MM.1S (cell line): ENCODE measurements around the gene FHDC1.

Experiments used
- DNase-seq: peaks from one replicate; pipeline ENCODE4 v3.0.0-alpha.2; 2015
- H2AFZ ChIP-seq: fragments of 300-600 bp; sonication (generic); 2 replicates; pipeline ENCODE4 v1.6.0; 2016; ENCODE audit warnings: antibody characterized with exemption, low read length
- H3F3A ChIP-seq: fragments of 300-600 bp; sonication (generic); 2 replicates; pipeline ENCODE4 v1.6.1; 2016; ENCODE audit warnings: mild to moderate bottlenecking, antibody characterized with exemption, low read length, moderate library complexity, mixed read lengths; ENCODE audit not compliant: insufficient read depth
- H3K27ac ChIP-seq: fragments of 300-600 bp; sonication (generic); 2 replicates; pipeline ENCODE4 v1.5.1; 2016; ENCODE audit warnings: mild to moderate bottlenecking, low read length
- H3K27me3 ChIP-seq: fragments of 300-600 bp; sonication (generic); replicated peaks from 2 replicates; pipeline ENCODE4 v1.6.0; 2016; ENCODE audit warnings: low read length; ENCODE audit not compliant: insufficient read depth
- H3K36me3 ChIP-seq: fragments of 300-600 bp; sonication (generic); replicated peaks from 2 replicates; pipeline ENCODE4 v1.6.1; 2016; ENCODE audit warnings: mild to moderate bottlenecking, low read length, mixed read lengths; ENCODE audit not compliant: insufficient read depth
- H3K4me1 ChIP-seq: fragments of 300-600 bp; sonication (generic); 2 replicates; pipeline ENCODE4 v1.6.1; 2016; ENCODE audit warnings: low read length, mixed read lengths
- H3K4me2 ChIP-seq: fragments of 300-600 bp; sonication (generic); 2 replicates; pipeline ENCODE4 v1.6.0; 2016; ENCODE audit warnings: low read depth, low read length
- H3K4me3 ChIP-seq: fragments of 300-600 bp; sonication (generic); 2 replicates; pipeline ENCODE4 v1.5.1; 2016; ENCODE audit warnings: low read length, mixed read lengths
- H3K79me2 ChIP-seq: fragments of 300-600 bp; sonication (generic); 2 replicates; pipeline ENCODE4 v1.6.1; 2016; ENCODE audit warnings: mixed run types, low read length, mixed read lengths
- H3K9ac ChIP-seq: fragments of 300-600 bp; sonication (generic); 2 replicates; pipeline ENCODE4 v1.6.1; 2016; ENCODE audit warnings: low read length, mixed read lengths
- H3K9me2 ChIP-seq: fragments of 300-600 bp; sonication (generic); replicated peaks from 2 replicates; pipeline ENCODE4 v1.6.1; 2016; ENCODE audit warnings: mild to moderate bottlenecking, low read length, mixed read lengths; ENCODE audit not compliant: insufficient read depth
- H3K9me3 ChIP-seq: fragments of 300-600 bp; sonication (generic); replicated peaks from 2 replicates; pipeline ENCODE4 v1.6.1; 2016; ENCODE audit warnings: mild to moderate bottlenecking, low read length, mixed read lengths; ENCODE audit not compliant: insufficient read depth
- H4K20me1 ChIP-seq: fragments of 300-600 bp; sonication (generic); 2 replicates; pipeline ENCODE4 v1.6.1; 2016; ENCODE audit warnings: mild to moderate bottlenecking, low read length, moderate library complexity, mixed read lengths; ENCODE audit not compliant: insufficient read depth
- EZH2 ChIP-seq: fragments of 300-600 bp; sonication (generic); optimal IDR thresholded peaks from 2 replicates; pipeline ENCODE3; 2017; ENCODE audit warnings: low read depth, mild to moderate bottlenecking, antibody characterized with exemption, low read length, mixed read lengths
- EZH2phosphoT487 ChIP-seq: fragments of 300-600 bp; sonication (generic); IDR thresholded peaks from 2 replicates; pipeline ENCODE4 v1.6.1; 2018; ENCODE audit warnings: antibody characterized with exemption, low read length
- TF ChIP-seq, protein P1 (sequence below): fragments of 300-600 bp; sonication (generic); IDR thresholded peaks from 2 replicates; pipeline ENCODE4 v1.5.1; 2016; ENCODE audit warnings: antibody characterized with exemption, low read length, mixed read lengths

The FHDC1 gene

DNA sequence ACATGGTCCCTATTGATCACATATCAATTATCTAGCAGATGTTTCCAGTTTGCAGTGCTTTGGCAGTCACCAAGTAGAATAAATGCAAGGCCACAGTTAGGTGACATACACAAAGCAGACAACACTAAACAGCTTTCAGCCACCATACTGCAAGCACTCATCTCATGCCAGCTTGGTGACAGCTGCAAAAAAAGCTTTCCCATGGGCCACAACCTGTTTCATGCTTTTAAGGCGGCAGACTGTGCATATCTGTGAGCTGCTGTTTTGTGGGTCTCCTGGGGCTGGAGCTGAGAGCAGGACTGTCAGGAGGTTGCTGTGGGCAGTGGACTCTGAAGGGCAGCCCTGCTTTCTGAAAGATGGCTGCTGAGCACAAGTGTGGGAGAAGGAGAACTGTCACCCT lies 82.6 kb downstream of the FHDC1 start:
- Histone ChIP-seq H2AFZ (no peak overlapping the region), H3K4me3 (no peak overlapping the region), H3K9ac (no peak overlapping the region), H3K27ac (no peak overlapping the region), H3K9me2 (no peaks in the 10 kb centered on the region), H4K20me1 (no peaks in the 10 kb centered on the region), H3K79me2 (no peaks in the 10 kb centered on the region), H3K4me1 (no peaks in the 10 kb centered on the region), H3F3A (no peaks in the 10 kb centered on the region), H3K4me2 (no peak overlapping the region), H3K9me3 (no peaks in the 10 kb centered on the region), H3K36me3 (no peaks in the 10 kb centered on the region), H3K27me3 (no peaks in the 10 kb centered on the region)
- no peak for DNase-seq
- TF ChIP-seq, protein P1, sequence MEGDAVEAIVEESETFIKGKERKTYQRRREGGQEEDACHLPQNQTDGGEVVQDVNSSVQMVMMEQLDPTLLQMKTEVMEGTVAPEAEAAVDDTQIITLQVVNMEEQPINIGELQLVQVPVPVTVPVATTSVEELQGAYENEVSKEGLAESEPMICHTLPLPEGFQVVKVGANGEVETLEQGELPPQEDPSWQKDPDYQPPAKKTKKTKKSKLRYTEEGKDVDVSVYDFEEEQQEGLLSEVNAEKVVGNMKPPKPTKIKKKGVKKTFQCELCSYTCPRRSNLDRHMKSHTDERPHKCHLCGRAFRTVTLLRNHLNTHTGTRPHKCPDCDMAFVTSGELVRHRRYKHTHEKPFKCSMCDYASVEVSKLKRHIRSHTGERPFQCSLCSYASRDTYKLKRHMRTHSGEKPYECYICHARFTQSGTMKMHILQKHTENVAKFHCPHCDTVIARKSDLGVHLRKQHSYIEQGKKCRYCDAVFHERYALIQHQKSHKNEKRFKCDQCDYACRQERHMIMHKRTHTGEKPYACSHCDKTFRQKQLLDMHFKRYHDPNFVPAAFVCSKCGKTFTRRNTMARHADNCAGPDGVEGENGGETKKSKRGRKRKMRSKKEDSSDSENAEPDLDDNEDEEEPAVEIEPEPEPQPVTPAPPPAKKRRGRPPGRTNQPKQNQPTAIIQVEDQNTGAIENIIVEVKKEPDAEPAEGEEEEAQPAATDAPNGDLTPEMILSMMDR: no peak
- TF ChIP-seq EZH2phosphoT487 (no peak), EZH2 (no peak)

DNA sequence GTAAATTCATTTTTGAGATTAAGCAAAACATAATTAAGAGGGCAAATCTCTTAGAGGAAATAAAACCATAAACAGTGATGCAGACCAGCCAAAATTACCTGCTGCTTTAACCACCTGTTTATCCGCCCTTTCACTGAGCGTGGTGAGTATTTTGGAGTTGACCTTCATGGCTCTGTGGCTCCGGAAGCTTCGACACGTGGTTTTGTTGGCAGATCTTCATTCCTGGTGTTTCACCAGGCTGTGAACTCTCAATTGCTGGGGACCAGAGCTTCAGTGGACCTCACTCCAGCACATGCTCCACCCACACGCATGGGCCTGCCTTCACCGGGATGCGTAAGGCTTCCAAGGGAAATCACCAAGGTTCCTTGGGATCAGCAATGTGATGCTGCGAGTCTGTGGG lies 83.8 kb downstream of the FHDC1 start:
- DNase-seq: no peak
- Histone ChIP-seq H3K79me2 (no peaks in the 10 kb centered on the region), H3K27me3 (no peaks in the 10 kb centered on the region), H3F3A (no peaks in the 10 kb centered on the region), H3K4me1 (no peaks in the 10 kb centered on the region), H3K36me3 (no peaks in the 10 kb centered on the region), H3K9ac (no peak overlapping the region), H3K9me2 (no peaks in the 10 kb centered on the region), H2AFZ (no peak overlapping the region), H3K4me2 (no peak overlapping the region), H4K20me1 (no peaks in the 10 kb centered on the region), H3K9me3 (no peaks in the 10 kb centered on the region), H3K27ac (no peak overlapping the region), H3K4me3 (no peak overlapping the region)
- TF ChIP-seq, protein P1: no peak
- no peak for TF ChIP-seq EZH2
- no peak for TF ChIP-seq EZH2phosphoT487

DNA sequence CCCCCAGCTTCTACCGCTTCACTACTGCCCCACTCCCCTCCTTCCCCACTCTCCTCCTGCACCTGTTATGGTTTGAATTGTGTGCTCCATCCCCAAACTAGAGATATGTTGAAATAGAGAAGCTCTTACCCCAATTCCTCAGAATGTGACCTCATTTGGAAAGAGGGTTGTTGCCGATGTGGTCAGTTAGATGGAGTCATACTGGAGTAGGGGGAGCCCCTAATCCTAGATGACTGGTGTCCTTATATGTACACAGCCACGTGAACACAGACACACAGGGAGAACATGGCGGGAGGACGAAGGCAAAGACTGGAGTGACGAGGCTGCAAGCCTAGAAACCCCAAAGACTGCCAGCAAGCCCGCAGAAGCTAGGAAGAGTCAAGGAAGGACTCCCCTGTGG lies 84.3 kb downstream of the FHDC1 start:
- Histone ChIP-seq H3K9me2 (no peaks in the 10 kb centered on the region), H3K27me3 (no peaks in the 10 kb centered on the region), H3K36me3 (no peaks in the 10 kb centered on the region), H3F3A (no peaks in the 10 kb centered on the region), H3K4me1 (no peaks in the 10 kb centered on the region), H3K27ac (no peak overlapping the region), H3K79me2 (no peaks in the 10 kb centered on the region), H3K4me3 (no peak overlapping the region), H3K4me2 (no peak overlapping the region), H3K9me3 (no peaks in the 10 kb centered on the region), H4K20me1 (no peaks in the 10 kb centered on the region), H3K9ac (no peak overlapping the region), H2AFZ (0 out of 2 replicates have a peak overlapping the region, but pooled peaks have one; percentile 23)
- TF ChIP-seq EZH2 (no peak), EZH2phosphoT487 (no peak)
- TF ChIP-seq, protein P1: no peak
- no peak for DNase-seq
